ENCODE measurements around the gene WDR81.

WDR81 gene

DNA sequence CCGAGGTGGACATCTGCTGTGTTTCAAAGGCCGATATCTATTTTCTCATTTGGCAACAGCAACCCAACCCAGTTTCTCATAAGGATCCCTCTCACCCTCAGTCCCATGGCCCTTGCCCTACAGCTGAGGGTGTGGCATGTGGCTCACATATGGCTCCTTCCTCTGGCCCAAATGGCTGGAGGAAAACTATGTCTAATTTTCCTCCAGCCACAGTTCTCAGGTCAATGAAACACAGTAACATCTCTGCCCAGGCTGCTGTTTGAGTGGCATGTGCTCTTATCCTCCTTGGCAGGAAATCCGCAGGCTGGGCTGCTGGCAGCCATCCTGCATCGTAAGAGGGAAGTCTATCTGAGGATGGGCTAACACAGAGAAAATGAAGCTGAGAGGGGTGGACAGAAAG, 61.4 kb downstream of the WDR81 start:
- no peak for DNase-seq

DNA sequence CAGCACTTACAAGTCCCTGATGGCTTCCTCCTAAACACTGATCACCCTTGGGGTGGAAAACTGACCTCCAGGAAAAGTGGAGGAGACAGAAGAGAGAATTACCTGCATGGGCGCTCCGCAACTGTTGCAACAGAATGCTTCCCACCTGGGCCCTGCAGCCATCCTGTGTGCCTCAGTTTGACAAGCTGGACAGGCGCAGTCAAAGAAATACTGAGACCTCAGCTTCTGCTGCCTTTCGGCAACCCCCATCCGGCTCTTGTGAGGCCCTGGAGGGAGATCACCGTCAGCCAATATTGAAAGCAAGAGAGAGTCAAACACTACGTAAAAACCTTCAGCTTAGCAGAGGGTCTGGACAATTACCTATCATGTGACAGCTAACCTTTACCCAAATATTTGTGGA, 62.2 kb downstream of the WDR81 start:
- DNase-seq: no peak

DNA sequence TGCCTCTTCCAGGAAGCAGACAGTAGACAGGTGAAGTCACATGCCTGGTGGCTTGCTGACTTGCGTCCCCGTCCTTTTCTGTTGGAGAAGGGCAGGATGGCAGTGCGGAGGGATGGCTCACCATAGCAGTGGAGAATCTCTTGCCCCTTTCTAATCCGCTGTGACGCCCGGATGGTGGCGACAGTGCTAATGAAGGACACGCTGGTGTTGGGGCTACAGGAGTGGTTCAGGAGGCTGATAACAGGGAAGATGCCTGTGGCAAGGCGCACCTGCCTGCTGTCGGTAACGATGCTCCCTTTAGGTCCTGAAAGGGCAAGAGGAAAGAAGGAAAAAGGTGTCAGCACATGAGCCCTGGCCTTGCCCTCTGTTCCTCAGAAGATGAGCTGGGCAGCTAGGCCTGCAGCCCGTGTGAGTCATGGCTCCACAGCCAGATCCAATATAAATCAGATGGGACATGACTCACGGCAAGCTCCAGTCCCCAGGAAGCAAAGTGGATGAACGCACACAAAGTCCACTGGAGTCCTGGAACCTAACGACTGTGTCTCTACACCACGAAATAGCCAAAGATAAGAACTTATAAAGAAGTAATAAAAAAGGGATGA, 62.9 kb downstream of the WDR81 start:
- no peak for DNase-seq
